Stimulated activated naive CD4-positive, alpha-beta T cell (primary cell): ENCODE results near the gene ZBTB45.
"Not testable (repeated sequence)": the region's sequence is repeated elsewhere in the genome, so short reads cannot be mapped to it uniquely, and the experiment has no call there.

ENCODE experiments used
- DNase-seq, 6 experiments: peaks; one replicate each; lab custom pipeline; 2025; lab: John Stamatoyannopoulos, UW

Gene ZBTB45

DNA sequence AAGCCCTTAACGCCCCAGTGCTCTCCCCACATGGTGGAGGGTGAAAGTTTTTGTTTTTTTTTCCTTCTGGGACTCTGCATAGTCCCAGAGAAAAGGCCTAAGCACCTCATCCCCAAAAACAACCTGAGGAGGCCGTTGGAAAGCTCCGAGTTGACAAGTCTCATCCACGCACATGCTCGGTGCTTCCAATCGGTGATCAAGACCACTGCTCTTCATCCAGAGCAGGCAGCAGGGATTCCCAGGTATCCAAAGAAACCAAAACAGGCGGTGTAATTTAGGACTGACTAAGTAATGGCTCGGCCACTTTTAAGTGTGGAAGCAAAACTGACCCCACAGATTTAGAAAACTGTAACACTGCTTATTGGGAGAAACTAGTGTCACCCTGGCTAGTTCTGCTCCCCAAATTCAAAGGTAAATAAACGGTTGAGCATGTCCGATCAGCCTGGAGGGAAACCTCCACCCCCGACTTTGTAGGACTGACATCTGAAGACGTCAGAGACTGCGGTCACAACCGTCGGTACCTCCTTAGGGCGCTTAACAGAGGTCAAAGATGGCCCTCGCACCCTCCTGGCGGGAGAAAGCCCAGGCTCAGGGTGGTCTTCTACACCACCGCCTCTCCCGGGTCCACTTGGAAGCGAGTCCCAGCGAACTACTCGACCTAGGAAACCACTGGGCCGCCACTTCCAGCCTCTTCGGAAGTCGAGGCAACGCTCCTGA is 44.5 kb downstream of the ZBTB45 start:
- DNase-seq: peak in 1 of 6 experiments; percentile 56

DNA sequence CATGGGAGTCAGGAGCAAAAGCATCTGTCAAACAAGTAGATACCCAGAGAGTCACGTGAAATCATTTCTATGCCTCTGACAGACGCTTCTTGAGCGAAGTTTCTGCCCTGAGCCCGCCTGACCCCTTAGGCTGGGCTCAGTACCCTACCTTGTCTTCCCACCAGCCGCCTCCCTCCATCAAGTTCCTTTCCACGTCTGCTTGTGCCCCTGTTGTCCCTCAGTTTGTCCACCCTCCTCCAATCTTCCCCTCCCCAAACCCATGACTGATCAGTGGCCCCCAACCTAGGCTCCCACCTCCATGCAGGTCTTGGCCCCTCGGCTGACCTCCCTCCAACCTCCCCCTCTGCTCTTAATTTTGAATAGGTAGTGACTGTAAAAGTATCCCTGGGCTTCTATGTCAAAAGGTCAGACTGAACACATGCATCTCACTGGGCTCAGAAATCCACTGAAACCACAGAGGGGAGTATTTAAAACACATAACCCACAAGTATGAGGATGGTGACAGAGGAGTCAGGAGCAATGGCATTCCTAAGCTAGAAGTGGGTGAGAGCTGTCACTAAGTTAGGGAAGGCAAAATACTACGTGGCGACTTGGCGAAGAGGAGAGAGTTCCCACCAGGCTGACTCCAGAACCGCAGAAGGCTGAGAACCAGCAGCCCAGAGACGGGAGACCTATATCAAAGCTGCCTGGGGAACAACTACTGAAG is 45.2 kb downstream of the ZBTB45 start:
- DNase-seq: no peak

DNA sequence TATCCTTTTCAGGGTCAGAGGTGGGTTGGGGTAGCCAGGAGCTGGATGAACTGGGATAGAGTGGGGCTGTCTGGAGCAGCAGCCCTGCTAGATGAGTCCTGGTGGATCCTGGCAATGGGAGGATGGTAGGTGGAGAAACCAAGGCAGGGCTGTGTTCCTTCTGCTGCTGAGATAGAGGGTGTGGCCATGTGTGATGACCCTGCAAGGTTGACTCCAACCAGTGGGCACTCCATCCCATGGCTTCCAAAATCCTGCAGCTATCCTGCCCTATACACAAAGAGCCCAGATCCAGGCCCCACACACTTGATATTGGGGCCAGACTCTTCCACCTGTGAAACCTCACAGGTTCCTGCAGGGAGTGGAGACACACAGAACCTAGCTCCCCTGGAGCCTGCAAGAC is 45.8 kb downstream of the ZBTB45 start:
- no peak for DNase-seq

DNA sequence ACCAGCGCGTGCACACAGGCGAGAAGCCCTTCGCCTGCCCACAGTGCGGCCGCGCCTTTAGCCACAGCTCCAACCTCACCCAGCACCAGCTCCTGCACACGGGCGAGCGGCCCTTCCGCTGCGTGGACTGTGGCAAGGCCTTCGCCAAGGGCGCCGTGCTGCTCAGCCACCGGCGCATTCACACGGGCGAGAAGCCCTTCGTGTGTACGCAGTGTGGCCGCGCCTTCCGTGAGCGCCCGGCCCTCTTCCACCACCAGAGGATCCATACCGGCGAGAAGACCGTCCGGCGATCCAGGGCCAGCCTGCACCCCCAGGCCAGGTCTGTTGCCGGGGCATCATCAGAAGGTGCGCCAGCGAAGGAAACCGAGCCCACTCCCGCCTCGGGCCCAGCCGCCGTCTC is 47.9 kb downstream of the ZBTB45 start:
- DNase-seq: no peak

DNA sequence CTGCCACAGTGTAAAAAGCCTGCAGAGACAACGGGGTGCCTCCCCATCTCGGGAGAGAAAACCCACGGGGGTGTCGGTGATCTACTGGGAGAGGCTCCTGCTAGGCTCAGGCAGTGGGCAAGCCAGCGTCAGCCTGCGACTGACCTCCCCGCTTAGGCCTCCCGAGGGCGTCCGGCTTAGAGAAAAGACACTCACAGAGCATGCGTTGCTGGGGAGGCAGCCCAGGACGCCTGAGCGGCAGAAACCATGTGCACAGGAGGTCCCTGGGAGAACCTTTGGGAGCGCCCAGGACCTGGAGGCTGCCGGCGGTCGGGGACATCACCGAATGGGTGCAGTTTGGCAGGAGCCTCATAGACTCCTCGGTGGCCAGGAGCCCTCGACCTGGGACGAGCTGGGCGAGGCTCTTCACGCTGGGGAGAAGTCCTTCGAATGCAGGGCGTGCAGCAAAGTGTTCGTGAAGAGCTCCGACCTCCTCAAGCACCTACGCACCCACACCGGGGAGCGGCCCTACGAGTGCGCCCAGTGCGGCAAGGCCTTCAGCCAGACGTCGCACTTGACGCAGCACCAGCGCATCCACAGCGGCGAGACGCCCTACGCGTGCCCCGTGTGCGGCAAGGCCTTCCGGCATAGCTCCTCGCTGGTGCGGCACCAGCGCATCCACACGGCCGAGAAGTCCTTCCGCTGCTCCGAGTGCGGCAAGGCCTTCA is 48.6 kb downstream of the ZBTB45 start:
- not testable (repeated sequence) for DNase-seq

DNA sequence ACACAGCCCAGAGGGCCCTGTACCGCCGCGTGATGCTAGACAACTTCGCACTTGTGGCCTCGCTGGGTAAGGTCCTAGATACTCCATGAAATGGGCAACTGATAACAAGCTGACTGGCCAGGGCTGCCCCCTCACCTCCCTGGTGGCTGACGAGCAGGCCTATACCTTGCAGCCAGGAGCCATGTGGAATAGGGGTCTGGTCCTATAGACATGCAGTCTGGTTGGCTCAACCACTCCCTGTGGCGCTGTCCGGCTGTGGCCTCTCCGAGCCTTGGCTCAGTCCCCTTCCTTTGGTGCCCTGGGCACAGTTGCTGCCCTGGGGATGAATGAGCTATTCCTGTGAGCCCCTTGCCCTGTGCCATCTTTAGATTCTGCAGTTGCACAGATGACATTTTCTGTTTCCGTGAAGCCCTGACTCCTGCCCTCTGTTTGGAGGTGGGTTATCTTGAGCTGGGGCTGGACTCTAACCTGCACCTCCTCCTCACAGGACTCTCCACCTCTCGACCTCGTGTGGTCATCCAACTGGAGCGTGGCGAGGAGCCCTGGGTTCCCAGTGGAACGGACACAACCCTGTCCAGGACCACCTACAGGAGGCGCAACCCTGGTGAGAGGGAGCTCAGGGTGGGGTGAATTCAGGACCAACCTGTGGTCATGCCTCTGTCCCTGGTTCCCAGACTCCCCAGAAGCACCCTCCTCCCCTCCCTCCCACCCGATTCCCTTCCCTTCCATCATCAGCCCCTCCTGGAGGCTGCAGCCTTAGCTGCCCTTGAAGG is 50.2 kb downstream of the ZBTB45 start:
- no peak for DNase-seq

DNA sequence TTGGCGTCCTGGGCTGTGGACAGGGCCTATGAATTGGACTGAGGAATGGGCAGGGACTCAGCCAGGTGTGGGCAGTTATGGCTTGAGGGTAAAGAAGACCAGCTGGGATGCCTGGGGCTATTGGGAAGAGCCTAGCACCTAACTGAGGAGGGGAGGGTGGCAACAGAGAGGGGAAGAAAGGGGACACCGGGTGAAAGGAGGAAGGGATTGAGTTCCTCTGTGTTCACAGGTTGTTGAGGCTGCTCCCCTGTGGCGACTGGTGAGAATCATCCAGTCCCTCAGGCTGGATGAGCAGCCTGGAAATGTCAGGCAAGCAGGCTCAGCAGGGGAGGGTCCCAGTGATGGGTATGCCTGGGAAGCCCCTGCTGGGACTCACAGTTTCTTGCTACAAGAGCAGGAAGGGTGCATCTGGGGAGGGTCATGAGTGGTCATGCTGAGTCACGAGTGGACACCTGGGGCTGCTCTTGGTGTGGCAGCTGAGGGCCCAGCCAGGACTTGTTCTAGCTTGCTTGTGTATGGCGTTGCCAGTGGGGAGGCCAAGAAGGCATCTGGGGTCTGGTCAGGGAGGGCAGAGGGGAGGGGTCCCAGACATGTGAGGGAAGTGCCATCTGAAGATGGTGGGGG is 51.3 kb downstream of the ZBTB45 start:
- no peak for DNase-seq

DNA sequence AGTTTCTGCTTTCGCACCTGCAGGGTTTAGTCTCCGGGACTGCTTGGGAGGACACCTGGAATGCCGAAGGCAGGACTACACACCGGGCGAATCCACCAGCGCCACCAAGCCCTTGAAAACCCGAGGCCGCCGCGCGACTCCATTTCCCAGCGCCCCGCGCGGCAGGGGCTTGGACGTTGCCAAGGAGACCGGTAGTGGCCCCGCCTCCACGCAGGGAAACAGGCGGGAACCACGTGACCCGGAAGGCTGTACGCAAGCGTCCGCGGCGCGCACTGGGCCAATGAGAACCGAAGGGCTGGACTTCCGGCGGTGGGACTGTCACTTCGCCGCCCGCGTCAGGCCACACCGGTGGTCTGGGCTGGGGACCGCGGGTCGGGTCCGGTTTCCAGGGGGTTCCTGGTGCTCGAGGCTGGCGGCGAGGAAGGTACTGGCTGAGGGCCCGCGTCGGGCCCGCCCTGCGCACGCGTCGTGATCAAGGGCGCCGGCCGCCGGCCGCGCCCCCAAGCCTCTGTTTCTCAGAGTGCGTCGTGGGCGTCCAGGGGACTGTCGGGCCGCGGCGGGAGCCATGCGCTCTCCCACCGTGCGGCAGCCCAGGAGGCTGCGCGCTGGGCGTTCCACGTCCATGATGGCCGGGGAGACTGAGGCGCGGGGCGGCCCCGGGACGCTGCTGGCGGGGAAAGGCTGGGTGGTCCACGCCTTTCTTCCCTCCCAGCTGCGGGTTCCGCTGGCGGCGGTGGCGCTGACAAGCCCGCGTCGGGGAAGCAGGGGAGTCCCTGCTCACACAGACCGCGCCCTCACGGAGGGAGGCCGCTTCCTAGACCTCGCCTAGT is 52.6 kb downstream of the ZBTB45 start, which contains the start of gene ZNF324:
TSS of gene ZNF324 (plus strand) at position 321 of the 830 bp plus-strand sequence. CDS start 2,106 bp downstream, outside the sequence.
- peak; percentile 91 to 96 (median 94) for DNase-seq

DNA sequence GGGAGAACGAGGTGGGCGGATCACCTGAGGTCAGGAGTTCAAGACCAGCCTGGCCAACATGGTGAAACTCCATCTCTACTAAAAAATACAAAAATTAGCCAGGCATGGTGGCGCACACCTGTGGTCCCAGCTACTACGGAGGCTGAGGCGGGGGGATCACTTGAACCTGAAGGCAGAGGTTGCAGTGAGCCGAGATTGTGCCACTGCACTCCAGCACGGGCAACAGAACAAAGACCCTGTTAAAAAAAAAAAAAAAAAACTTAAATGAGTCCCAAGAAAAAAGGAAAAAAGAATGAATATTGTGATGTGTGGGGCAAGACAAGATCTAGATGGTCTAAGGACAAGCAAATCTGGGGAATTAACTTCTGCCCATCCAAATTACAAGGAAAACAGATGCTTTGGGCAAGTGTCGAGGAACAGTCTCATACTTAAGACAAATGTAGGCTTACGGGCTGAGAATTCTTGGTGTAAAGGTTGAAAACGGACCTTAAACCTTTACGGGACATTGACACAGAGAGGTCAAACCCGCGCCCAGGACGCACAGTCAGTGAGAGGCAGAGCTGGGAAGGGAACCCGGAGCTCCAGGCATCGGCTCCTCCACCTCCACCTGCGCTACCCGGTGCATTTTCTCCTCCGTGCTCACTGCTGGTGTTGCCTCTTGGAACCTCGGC is 53.4 kb downstream of the ZBTB45 start:
- no peak for DNase-seq
